Neural crest cell (in vitro differentiated cells): ENCODE data around the gene UBTF. TPM values are rescaled to one million over a fixed set of nuclear protein-coding genes. Genes with fewer than 3 reads are reported as not detected.
A peak's percentile ranks its signal among the peaks of the same experiment; 100 is the strongest.

ENCODE experiments used
- DNase-seq: peaks from one replicate; pipeline ENCODE4 v3.0.0; 2021; ENCODE audit warnings: low read depth, mixed read lengths, low spot score
- H3K27ac Mint-ChIP-seq: one replicate; pipeline ENCODE4 v1.8.0; 2021; ENCODE audit warnings: mild to moderate bottlenecking, mixed read lengths; ENCODE audit not compliant: unreplicated experiment
- H3K27me3 Mint-ChIP-seq: 2 replicates; pipeline ENCODE4 v1.8.0; 2021; ENCODE audit warnings: low read depth, mild to moderate bottlenecking, mixed read lengths
- H3K36me3 Mint-ChIP-seq: 2 replicates; pipeline ENCODE4 v1.8.0; 2021; ENCODE audit warnings: low read depth, mild to moderate bottlenecking, mixed read lengths
- H3K4me1 Mint-ChIP-seq: 2 replicates; pipeline ENCODE4 v1.8.0; 2021; ENCODE audit warnings: mixed read lengths
- H3K4me3 Mint-ChIP-seq: one replicate; pipeline ENCODE4 v1.8.0; 2021; ENCODE audit warnings: mild to moderate bottlenecking, mixed read lengths
- H3K9me3 Mint-ChIP-seq: 2 replicates; pipeline ENCODE4 v1.8.0; 2021; ENCODE audit warnings: mixed read lengths
- total RNA-seq: library from RNA; stranded (reverse); gene quantifications from 2 replicates; pipeline ENCODE4 v1.2.1, GENCODE V29; 2021
- TF ChIP-seq, protein P1 (sequence below): fragments of 200-600 bp; sonication (generic); conservative IDR thresholded peaks from 2 replicates; pipeline ENCODE4 v1.5.0; 2021; ENCODE audit warnings: antibody characterized with exemption, mild to moderate bottlenecking

Gene UBTF
- total RNA-seq, 1 donor from 2014 or later = 106 TPM

DNA sequence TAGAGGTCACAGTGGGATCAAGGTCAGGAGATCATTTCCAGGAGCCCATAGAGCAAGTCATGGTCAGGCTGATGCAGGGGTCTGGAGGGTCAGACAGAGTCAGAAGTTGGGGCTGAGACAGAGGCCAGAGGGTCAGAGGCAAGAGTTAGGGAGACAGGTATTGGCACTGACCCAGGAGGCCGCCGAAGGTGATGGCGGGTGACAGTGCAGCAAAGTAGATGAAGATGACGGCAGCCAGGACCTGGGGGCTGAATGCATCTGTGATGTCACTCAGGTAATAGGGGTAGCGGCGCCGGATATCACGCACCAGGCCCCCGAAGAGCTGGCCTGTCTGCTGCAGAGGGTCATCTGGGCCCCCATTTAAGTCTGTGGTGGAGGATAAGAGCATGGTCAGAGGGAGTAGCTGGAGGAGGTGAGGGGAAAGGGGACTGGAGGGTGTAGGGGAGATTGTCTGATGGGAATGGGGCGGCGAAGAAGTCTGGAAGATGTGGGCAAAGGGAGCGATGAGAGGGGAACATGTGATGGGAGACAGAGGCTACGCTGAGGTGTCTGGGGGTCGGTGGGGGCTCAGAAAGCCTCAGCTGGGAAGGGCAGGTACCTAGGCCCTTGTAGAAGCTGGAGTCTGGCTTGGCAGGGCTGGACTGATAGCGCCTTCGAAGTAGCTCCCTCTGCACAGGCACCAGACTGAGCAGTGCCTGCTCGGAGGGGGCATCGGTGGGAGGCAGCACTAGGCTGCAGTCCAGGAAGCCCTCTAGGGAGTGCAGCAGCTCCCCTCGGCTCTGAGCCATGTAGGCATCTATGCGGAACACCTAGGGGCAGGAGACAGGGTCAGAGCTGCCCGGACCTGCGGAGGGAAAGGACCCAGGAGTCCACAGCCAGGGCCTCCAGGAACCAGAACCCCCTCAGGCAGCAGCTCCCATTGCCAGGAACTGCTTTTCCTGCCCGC lies 38.6 kb upstream of the UBTF start:
- Mint-ChIP-seq H3K4me3 (no peak overlapping the region), H3K27ac (peak overlapping the region; percentile 38), H3K27me3 (peaks cover 7% of the 10 kb centered on the region), H3K4me1 (no peaks in the 10 kb centered on the region), H3K36me3 (no peaks in the 10 kb centered on the region), H3K9me3 (peaks cover 3% of the 10 kb centered on the region)
- DNase-seq = no peak
- TF ChIP-seq, protein P1, sequence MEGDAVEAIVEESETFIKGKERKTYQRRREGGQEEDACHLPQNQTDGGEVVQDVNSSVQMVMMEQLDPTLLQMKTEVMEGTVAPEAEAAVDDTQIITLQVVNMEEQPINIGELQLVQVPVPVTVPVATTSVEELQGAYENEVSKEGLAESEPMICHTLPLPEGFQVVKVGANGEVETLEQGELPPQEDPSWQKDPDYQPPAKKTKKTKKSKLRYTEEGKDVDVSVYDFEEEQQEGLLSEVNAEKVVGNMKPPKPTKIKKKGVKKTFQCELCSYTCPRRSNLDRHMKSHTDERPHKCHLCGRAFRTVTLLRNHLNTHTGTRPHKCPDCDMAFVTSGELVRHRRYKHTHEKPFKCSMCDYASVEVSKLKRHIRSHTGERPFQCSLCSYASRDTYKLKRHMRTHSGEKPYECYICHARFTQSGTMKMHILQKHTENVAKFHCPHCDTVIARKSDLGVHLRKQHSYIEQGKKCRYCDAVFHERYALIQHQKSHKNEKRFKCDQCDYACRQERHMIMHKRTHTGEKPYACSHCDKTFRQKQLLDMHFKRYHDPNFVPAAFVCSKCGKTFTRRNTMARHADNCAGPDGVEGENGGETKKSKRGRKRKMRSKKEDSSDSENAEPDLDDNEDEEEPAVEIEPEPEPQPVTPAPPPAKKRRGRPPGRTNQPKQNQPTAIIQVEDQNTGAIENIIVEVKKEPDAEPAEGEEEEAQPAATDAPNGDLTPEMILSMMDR = no peak

DNA sequence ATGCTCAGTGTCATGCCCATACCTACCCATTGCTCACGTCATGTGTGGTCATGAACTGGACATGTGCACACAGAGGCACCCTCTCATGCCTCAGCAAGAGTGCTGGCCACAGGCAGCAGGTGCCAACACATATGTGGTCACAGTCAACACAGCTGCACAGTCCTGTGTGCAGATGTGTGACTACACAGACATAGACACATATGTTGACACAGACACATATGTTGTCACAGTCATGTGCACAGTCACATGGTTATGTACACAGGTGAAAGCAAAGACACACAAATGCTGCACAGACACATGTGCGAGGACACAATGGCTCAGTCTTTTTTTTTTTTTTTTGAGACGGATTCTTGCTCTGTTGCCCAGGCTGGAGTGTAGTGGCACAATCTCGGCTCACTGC lies 37.2 kb upstream of the UBTF start:
- H3K27ac Mint-ChIP-seq = no peak overlapping the region
- H3K36me3 Mint-ChIP-seq = no peaks in the 10 kb centered on the region
- DNase-seq = no peak
- TF ChIP-seq, protein P1 = no peak
- H3K9me3 Mint-ChIP-seq = peaks cover 3% of the 10 kb centered on the region
- peaks cover 7% of the 10 kb centered on the region for H3K27me3 Mint-ChIP-seq
- H3K4me3 Mint-ChIP-seq = no peak overlapping the region
- no peaks in the 10 kb centered on the region for H3K4me1 Mint-ChIP-seq

DNA sequence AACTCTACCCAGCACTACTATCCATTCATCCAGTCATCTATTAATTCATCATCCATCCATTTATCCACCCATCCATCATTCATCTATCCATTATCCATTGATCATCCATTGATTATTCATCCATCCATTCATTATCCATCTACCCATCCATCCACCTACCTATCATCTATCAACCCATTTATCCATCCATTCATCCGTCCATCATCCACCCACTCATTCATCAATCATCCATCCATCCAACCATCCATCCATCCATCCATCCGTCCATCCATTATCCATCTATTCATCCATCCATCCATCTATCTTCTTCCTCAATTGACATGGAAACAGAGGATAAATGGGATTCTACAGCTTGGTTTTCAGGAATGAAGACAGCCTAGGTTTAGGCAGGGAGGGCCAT lies 36.4 kb upstream of the UBTF start:
- TF ChIP-seq, protein P1 = no peak
- DNase-seq = no peak
- Mint-ChIP-seq H3K9me3 (peaks cover 3% of the 10 kb centered on the region), H3K4me1 (no peaks in the 10 kb centered on the region), H3K27me3 (peaks cover 7% of the 10 kb centered on the region), H3K4me3 (no peak overlapping the region), H3K36me3 (no peaks in the 10 kb centered on the region), H3K27ac (no peak overlapping the region)

DNA sequence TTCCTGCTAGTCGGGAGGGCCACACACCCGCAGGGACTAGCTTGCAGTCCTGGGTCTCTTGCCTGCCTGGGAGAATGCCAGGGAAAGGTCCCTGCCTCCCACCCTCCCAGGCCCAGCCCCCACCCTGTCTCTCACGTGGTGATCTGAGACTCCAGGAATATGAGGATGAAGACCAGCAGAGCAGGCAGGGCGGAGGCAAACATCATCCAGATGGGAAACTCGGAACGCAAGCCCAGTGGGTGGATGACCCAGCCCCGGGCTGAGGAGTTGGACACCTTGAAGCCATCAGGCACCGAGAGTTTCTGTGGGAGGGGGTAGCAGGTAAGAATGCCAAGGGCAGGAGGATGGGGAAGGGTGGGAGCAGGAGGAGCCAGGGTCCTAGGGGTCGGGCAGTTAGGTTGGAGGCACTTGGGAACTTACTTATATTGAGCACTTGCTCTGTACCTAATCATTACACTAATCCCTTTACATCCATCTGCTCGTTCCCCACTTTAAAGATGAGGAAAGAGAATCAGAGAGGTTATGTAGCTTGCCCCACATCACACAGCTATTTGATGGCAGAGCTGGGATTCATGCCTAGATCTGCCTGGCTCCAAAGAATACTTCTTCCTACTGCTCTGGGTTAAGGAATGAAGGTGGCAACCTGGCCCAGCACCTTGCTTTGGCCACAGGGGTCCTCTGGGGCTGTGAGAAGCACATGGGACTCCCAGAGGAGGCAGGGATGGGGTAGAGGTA lies 35.1 kb upstream of the UBTF start:
- peaks cover 3% of the 10 kb centered on the region for H3K9me3 Mint-ChIP-seq
- TF ChIP-seq, protein P1 = no peak
- no peak overlapping the region for H3K4me3 Mint-ChIP-seq
- peaks cover 7% of the 10 kb centered on the region for H3K27me3 Mint-ChIP-seq
- H3K4me1 Mint-ChIP-seq = no peaks in the 10 kb centered on the region
- DNase-seq = no peak
- H3K36me3 Mint-ChIP-seq = no peaks in the 10 kb centered on the region
- H3K27ac Mint-ChIP-seq = peak overlapping the region; percentile 67

DNA sequence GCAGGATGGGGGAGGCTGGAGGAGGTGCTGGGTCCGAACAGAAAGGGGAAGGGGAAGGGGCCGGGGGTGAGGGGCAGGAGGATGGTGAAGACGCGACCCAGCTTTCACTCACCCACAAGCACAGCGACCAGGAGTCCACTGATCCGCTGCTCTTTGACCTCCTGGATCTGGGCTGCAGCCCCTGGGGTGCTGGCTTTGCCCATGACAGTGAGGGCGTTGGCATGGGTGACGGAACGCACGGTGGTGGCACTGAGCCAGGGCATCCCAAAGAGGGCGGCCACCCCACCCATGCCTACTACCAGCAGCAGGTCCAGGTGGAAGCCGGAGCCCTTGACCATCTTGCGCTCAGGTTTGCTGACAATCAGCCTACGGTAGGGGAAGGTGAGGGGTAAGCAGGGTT lies 33.5 kb upstream of the UBTF start:
- H3K27ac Mint-ChIP-seq = no peak overlapping the region
- H3K27me3 Mint-ChIP-seq = peaks cover 7% of the 10 kb centered on the region

More for the DNA sequence above, 33.5 kb upstream of the UBTF start:
- no peaks in the 10 kb centered on the region for H3K4me1 Mint-ChIP-seq
- DNase-seq = no peak
- H3K9me3 Mint-ChIP-seq = peaks cover 3% of the 10 kb centered on the region
- TF ChIP-seq, protein P1 = no peak
- H3K36me3 Mint-ChIP-seq = no peaks in the 10 kb centered on the region
- no peak overlapping the region for H3K4me3 Mint-ChIP-seq
